Hepatocyte (in vitro differentiated cells): ENCODE results near the gene TMEM182. TPM values are rescaled to one million over a fixed set of nuclear protein-coding genes. Genes with fewer than 3 reads are reported as not detected.

Experiments used
- DNase-seq: peaks from one replicate; pipeline ENCODE4 v3.0.0-alpha.2; 2016; ENCODE audit warnings: low spot score
- H2AFZ ChIP-seq: fragments of 200-600 bp; sonication (generic); 2 replicates; pipeline ENCODE4 v1.6.0; 2016; ENCODE audit warnings: antibody characterized with exemption, mild to moderate bottlenecking
- H3K27ac ChIP-seq: fragments of 200-600 bp; sonication (generic); 2 replicates; pipeline ENCODE4 v1.5.1; 2016; ENCODE audit warnings: mild to moderate bottlenecking
- H3K27me3 ChIP-seq: fragments of 200-600 bp; sonication (generic); 2 replicates; pipeline ENCODE4 v1.6.1; 2016
- H3K36me3 ChIP-seq: fragments of 200-600 bp; sonication (generic); replicated peaks from 2 replicates; pipeline ENCODE4 v1.5.1; 2016; ENCODE audit warnings: low read depth; ENCODE audit not compliant: insufficient read depth
- H3K4me1 ChIP-seq: fragments of 200-600 bp; sonication (generic); 2 replicates; pipeline ENCODE4 v1.5.1; 2016; ENCODE audit warnings: mild to moderate bottlenecking, moderate library complexity; ENCODE audit not compliant: insufficient read depth
- H3K4me2 ChIP-seq: fragments of 200-600 bp; sonication (generic); 2 replicates; pipeline ENCODE4 v1.6.0; 2016
- H3K4me3 ChIP-seq: fragments of 200-600 bp; sonication (generic); 2 replicates; pipeline ENCODE4 v1.5.1; 2016; ENCODE audit warnings: mild to moderate bottlenecking
- H3K79me2 ChIP-seq: fragments of 200-600 bp; sonication (generic); 2 replicates; pipeline ENCODE4 v1.6.0; 2017; ENCODE audit warnings: mild to moderate bottlenecking
- H3K9me2 ChIP-seq: fragments of 200-600 bp; sonication (generic); replicated peaks from 2 replicates; pipeline ENCODE4 v1.6.0; 2017; ENCODE audit warnings: mild to moderate bottlenecking; ENCODE audit not compliant: insufficient read depth
- H3K9me3 ChIP-seq: fragments of 200-600 bp; sonication (generic); 2 replicates; pipeline ENCODE4 v1.5.1; 2016; ENCODE audit warnings: low read depth, mild to moderate bottlenecking
- H4K20me1 ChIP-seq: fragments of 200-600 bp; sonication (generic); 2 replicates; pipeline ENCODE4 v1.6.0; 2016; ENCODE audit warnings: mild to moderate bottlenecking; ENCODE audit not compliant: insufficient read depth, poor library complexity, severe bottlenecking
- CTCF ChIP-seq: fragments of 200-600 bp; sonication (generic); IDR thresholded peaks from 2 replicates; pipeline ENCODE4 v1.5.1; 2016; ENCODE audit warnings: antibody characterized with exemption, mild to moderate bottlenecking; ENCODE audit not compliant: poor library complexity
- EZH2 ChIP-seq: fragments of 200-600 bp; sonication (generic); IDR thresholded peaks from 2 replicates; pipeline ENCODE4 v1.6.1; 2016; ENCODE audit warnings: antibody characterized with exemption, mild to moderate bottlenecking, borderline replicate concordance
- EZH2phosphoT487 ChIP-seq: fragments of 200-600 bp; sonication (generic); IDR thresholded peaks from one replicate; pipeline ENCODE4 v1.6.1; 2018; ENCODE audit warnings: antibody characterized with exemption, mild to moderate bottlenecking, low read depth, moderate library complexity; ENCODE audit not compliant: unreplicated experiment, severe bottlenecking
- WGBS: methylation state at CpG from one replicate; pipeline ENCODE4 v1.1.6; 2016; ENCODE audit warnings: low lambda C conversion rate; ENCODE audit errors: missing lambda C conversion rate; 5-methylcytosine and 5-hydroxymethylcytosine counted together
- polyA plus RNA-seq: library from polyadenylated mRNA; unstranded; fragments of >200 nt; fragmentation: Nextera tagmentation; extraction: Ambion mirVana; gene quantifications from 2 replicates; pipeline ENCODE4 v1.2.1, GENCODE V29; 2016
- total RNA-seq: library from RNA; depleted of rRNA; stranded (reverse); fragments of >200 nt; gene quantifications from 2 replicates; pipeline ENCODE4 v1.2.3, GENCODE V29; 2014

The TMEM182 gene
- total and polyA plus RNA-seq, 2 experiments from 2014 or later: 3.3 to 5.1 TPM

GRCh38 chr2:102843764-102844443 is 82.1 kb downstream of the TMEM182 start:
- Histone ChIP-seq H3K9me2 (no peaks in the 10 kb centered on the region), H3K79me2 (no peaks in the 10 kb centered on the region)
- TF ChIP-seq CTCF: no peak
- no peak for TF ChIP-seq EZH2phosphoT487
- TF ChIP-seq EZH2: no peak

GRCh38 chr2:102844911-102845310 is 83.1 kb downstream of the TMEM182 start:
- no peaks in the 10 kb centered on the region for H4K20me1 ChIP-seq
- H3K9me3 ChIP-seq: no peaks in the 10 kb centered on the region
- H3K4me2 ChIP-seq: no peak overlapping the region
- H3K4me1 ChIP-seq: no peaks in the 10 kb centered on the region
- no peak for TF ChIP-seq CTCF
- TF ChIP-seq EZH2: no peak
- TF ChIP-seq EZH2phosphoT487: no peak
- no peak overlapping the region for H2AFZ ChIP-seq
- WGBS: 95% methylated on average over 3 of the region's 3 CpGs
- H3K4me3 ChIP-seq: no peak overlapping the region
- DNase-seq: no peak
- H3K36me3 ChIP-seq: no peaks in the 10 kb centered on the region
- H3K9me2 ChIP-seq: no peaks in the 10 kb centered on the region
- no peak overlapping the region for H3K27ac ChIP-seq
- no peaks in the 10 kb centered on the region for H3K79me2 ChIP-seq
- no peaks in the 10 kb centered on the region for H3K27me3 ChIP-seq

More at GRCh38 chr2:102843764-102844443, 82.1 kb downstream of the TMEM182 start:
- Histone ChIP-seq H3K4me2 (no peak overlapping the region), H3K27ac (no peak overlapping the region), H3K9me3 (no peaks in the 10 kb centered on the region), H4K20me1 (no peaks in the 10 kb centered on the region), H3K36me3 (no peaks in the 10 kb centered on the region), H2AFZ (no peak overlapping the region), H3K4me1 (no peaks in the 10 kb centered on the region), H3K27me3 (no peaks in the 10 kb centered on the region), H3K4me3 (no peak overlapping the region)
- DNase-seq: no peak
- 44% methylated on average over 4 of the region's 4 CpGs for WGBS

- Histone ChIP-seq H3K27me3 (no peaks in the 10 kb centered on the region), H2AFZ (peak overlapping the region; percentile 36), H3K4me2 (peak overlapping the region; percentile 63), H3K4me1 (peaks cover 5% of the 10 kb centered on the region), H3K36me3 (no peaks in the 10 kb centered on the region), H3K4me3 (no peak overlapping the region), H3K79me2 (no peaks in the 10 kb centered on the region), H3K9me2 (no peaks in the 10 kb centered on the region), H3K27ac (no peak overlapping the region), H4K20me1 (no peaks in the 10 kb centered on the region), H3K9me3 (no peaks in the 10 kb centered on the region)
- 6% methylated on average over 12 of the region's 12 CpGs for WGBS
- no peak for TF ChIP-seq EZH2
- peak; percentile 29 for TF ChIP-seq CTCF
- TF ChIP-seq EZH2phosphoT487: no peak
- DNase-seq: peak; percentile 93
These were observed 86.6 kb downstream of the TMEM182 start for GRCh38 chr2:102848366-102848839.
